SK-N-SH (cell line): Measurements from ENCODE around the gene CEP162.

ENCODE experiments used
- EZH2phosphoT487 ChIP-seq: fragments of 200-600 bp; sonication (generic); IDR thresholded peaks from 2 replicates; pipeline ENCODE4 v1.6.1; 2017; ENCODE audit warnings: low read depth, mixed run types, mild to moderate bottlenecking, antibody characterized with exemption, moderate library complexity, borderline replicate concordance
- FOSL2 ChIP-seq: IDR thresholded peaks from 2 replicates; pipeline ENCODE4 v1.4.0; 2012; ENCODE audit warnings: low read depth, mild to moderate bottlenecking, moderate library complexity, borderline replicate concordance
- GABPA ChIP-seq: IDR thresholded peaks from 2 replicates; pipeline ENCODE4 v1.4.0; 2012; ENCODE audit warnings: low read depth, mild to moderate bottlenecking
- NRF1 ChIP-seq: IDR thresholded peaks from 2 replicates; pipeline ENCODE4 v1.6.1; 2012; ENCODE audit warnings: low read depth, mild to moderate bottlenecking, low read length
- RXRA ChIP-seq: IDR thresholded peaks from 2 replicates; pipeline ENCODE4 v1.4.0; 2012; ENCODE audit warnings: low read depth, mild to moderate bottlenecking, borderline replicate concordance
- TF ChIP-seq, protein P1 (sequence below): IDR thresholded peaks from 2 replicates; pipeline ENCODE4 v1.6.1; 2012; ENCODE audit warnings: mild to moderate bottlenecking, low read depth, low read length, moderate library complexity
- TF ChIP-seq, protein P2 (sequence below): fragments of 200-600 bp; sonication (generic); IDR thresholded peaks from 2 replicates; pipeline ENCODE4 v1.6.1; 2017; ENCODE audit warnings: antibody characterized with exemption, mild to moderate bottlenecking, moderate library complexity

GRCh38 chr6:84271061-84271716, 43.7 kb upstream of the CEP162 start:
- TF ChIP-seq NRF1: no peak
- TF ChIP-seq RXRA: no peak
- TF ChIP-seq, protein P1, sequence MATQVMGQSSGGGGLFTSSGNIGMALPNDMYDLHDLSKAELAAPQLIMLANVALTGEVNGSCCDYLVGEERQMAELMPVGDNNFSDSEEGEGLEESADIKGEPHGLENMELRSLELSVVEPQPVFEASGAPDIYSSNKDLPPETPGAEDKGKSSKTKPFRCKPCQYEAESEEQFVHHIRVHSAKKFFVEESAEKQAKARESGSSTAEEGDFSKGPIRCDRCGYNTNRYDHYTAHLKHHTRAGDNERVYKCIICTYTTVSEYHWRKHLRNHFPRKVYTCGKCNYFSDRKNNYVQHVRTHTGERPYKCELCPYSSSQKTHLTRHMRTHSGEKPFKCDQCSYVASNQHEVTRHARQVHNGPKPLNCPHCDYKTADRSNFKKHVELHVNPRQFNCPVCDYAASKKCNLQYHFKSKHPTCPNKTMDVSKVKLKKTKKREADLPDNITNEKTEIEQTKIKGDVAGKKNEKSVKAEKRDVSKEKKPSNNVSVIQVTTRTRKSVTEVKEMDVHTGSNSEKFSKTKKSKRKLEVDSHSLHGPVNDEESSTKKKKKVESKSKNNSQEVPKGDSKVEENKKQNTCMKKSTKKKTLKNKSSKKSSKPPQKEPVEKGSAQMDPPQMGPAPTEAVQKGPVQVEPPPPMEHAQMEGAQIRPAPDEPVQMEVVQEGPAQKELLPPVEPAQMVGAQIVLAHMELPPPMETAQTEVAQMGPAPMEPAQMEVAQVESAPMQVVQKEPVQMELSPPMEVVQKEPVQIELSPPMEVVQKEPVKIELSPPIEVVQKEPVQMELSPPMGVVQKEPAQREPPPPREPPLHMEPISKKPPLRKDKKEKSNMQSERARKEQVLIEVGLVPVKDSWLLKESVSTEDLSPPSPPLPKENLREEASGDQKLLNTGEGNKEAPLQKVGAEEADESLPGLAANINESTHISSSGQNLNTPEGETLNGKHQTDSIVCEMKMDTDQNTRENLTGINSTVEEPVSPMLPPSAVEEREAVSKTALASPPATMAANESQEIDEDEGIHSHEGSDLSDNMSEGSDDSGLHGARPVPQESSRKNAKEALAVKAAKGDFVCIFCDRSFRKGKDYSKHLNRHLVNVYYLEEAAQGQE: no peak
- no peak for TF ChIP-seq GABPA
- no peak for TF ChIP-seq FOSL2
- TF ChIP-seq EZH2phosphoT487: no peak
- TF ChIP-seq, protein P2, sequence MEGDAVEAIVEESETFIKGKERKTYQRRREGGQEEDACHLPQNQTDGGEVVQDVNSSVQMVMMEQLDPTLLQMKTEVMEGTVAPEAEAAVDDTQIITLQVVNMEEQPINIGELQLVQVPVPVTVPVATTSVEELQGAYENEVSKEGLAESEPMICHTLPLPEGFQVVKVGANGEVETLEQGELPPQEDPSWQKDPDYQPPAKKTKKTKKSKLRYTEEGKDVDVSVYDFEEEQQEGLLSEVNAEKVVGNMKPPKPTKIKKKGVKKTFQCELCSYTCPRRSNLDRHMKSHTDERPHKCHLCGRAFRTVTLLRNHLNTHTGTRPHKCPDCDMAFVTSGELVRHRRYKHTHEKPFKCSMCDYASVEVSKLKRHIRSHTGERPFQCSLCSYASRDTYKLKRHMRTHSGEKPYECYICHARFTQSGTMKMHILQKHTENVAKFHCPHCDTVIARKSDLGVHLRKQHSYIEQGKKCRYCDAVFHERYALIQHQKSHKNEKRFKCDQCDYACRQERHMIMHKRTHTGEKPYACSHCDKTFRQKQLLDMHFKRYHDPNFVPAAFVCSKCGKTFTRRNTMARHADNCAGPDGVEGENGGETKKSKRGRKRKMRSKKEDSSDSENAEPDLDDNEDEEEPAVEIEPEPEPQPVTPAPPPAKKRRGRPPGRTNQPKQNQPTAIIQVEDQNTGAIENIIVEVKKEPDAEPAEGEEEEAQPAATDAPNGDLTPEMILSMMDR: no peak
